NCI-H2171 (cell line): ENCODE measurements around the gene EPHB2.
"Not testable (repeated sequence)": the region's sequence is repeated elsewhere in the genome, so short reads cannot be mapped to it uniquely, and the experiment has no call there.

Experiments
- DNase-seq: peaks from one replicate; lab custom pipeline; 2025; lab: John Stamatoyannopoulos, UW

The EPHB2 gene

GRCh38 chr1:22915816-22916470, 205.3 kb downstream of the EPHB2 start:
- DNase-seq, result peak; percentile 32

- DNase-seq, result peak; percentile 88
These were observed 205.8 kb downstream of the EPHB2 start for GRCh38 chr1:22916471-22916820.

GRCh38 chr1:22917989-22918388, 207.3 kb downstream of the EPHB2 start:
- no peak for DNase-seq

GRCh38 chr1:22918644-22919043, 208.0 kb downstream of the EPHB2 start:
- peak; percentile 63 for DNase-seq

- no peak for DNase-seq
These were observed 208.8 kb downstream of the EPHB2 start for GRCh38 chr1:22919341-22920025.

- DNase-seq, result no peak
These were observed 209.5 kb downstream of the EPHB2 start for GRCh38 chr1:22920026-22920733.

GRCh38 chr1:22920734-22921451, 210.3 kb downstream of the EPHB2 start:
- DNase-seq, result no peak

- DNase-seq, result no peak
These were observed 210.9 kb downstream of the EPHB2 start for GRCh38 chr1:22921452-22922126.

GRCh38 chr1:22922640-22923039, 212.0 kb downstream of the EPHB2 start:
- DNase-seq, result no peak

GRCh38 chr1:22925111-22925510, 214.5 kb downstream of the EPHB2 start:
- DNase-seq, result no peak

- DNase-seq, result peak; percentile 25
These were observed 219.7 kb downstream of the EPHB2 start for GRCh38 chr1:22930240-22930912.

GRCh38 chr1:22932803-22933470, 222.3 kb downstream of the EPHB2 start:
- DNase-seq, result no peak

GRCh38 chr1:22935433-22935832, 224.8 kb downstream of the EPHB2 start:
- DNase-seq, result no peak

GRCh38 chr1:22936681-22937080, 226.0 kb downstream of the EPHB2 start:
- no peak for DNase-seq

- no peak for DNase-seq
These were observed 230.6 kb downstream of the EPHB2 start for GRCh38 chr1:22941257-22941656.

- DNase-seq, result no peak
These were observed 233.9 kb downstream of the EPHB2 start for GRCh38 chr1:22944346-22945055.

- DNase-seq, result not testable (repeated sequence)
These were observed 234.5 kb downstream of the EPHB2 start for GRCh38 chr1:22945171-22945570.

- no peak for DNase-seq
These were observed 239.2 kb downstream of the EPHB2 start for GRCh38 chr1:22949822-22950331.

- no peak for DNase-seq
These were observed 241.2 kb downstream of the EPHB2 start for GRCh38 chr1:22951796-22952195.

GRCh38 chr1:22952694-22953056, 242.0 kb downstream of the EPHB2 start:
- DNase-seq, result no peak
